GM12874 (cell line): Measurements from ENCODE around the gene ZNF248.

Experiments used
- TF ChIP-seq, protein P1 (sequence below): IDR thresholded peaks from 2 replicates; pipeline ENCODE4 v1.5.1; 2011; ENCODE audit warnings: low read depth, mild to moderate bottlenecking, control low read depth, low read length, moderate library complexity; ENCODE audit not compliant: insufficient read depth

Gene ZNF248

DNA sequence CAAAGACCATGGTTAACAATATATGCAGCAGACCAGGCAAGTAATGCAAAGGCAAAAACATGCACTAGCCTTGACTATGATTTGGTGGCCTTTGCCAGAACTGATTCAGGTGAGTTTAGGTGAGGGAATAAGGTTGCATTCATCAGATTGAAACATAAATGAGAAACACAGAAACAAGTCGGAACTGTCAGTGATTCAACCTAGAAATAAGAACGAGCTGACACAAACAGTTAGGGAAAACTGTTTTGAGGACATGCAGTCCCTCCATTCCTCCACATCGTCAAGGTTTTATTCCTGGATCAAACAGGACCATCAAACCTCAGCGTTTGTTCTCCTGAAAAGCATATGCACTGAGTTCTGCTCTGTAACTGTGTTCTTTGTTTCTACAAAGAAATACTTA lies 1.8 kb downstream of the ZNF248 start:
- TF ChIP-seq, protein P1, sequence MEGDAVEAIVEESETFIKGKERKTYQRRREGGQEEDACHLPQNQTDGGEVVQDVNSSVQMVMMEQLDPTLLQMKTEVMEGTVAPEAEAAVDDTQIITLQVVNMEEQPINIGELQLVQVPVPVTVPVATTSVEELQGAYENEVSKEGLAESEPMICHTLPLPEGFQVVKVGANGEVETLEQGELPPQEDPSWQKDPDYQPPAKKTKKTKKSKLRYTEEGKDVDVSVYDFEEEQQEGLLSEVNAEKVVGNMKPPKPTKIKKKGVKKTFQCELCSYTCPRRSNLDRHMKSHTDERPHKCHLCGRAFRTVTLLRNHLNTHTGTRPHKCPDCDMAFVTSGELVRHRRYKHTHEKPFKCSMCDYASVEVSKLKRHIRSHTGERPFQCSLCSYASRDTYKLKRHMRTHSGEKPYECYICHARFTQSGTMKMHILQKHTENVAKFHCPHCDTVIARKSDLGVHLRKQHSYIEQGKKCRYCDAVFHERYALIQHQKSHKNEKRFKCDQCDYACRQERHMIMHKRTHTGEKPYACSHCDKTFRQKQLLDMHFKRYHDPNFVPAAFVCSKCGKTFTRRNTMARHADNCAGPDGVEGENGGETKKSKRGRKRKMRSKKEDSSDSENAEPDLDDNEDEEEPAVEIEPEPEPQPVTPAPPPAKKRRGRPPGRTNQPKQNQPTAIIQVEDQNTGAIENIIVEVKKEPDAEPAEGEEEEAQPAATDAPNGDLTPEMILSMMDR = no peak

- TF ChIP-seq, protein P1 = no peak
Measured at GRCh38 chr10:37854626-37855025, 2.8 kb downstream of the ZNF248 start.

DNA sequence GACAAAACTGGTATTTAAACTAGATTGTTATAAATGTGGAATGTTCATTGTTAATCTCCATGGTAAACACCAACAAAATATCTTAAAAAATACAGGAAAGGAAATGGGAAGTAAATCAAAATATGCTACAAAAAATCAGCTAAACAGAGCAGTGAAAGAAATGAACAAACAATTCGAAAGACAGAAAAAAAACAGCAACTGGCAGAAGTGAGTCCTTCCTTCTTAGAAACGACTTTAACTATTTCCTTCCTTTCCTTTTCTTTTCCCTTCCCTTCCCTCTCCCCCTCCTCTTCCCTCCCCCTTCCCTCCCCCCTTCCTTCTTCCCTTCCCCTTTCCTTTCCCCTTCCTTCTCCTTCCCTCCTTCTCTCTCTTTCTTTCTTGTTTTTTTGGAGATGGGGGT lies 12.8 kb downstream of the ZNF248 start:
- TF ChIP-seq, protein P1 = no peak

GRCh38 chr10:37839243-37839642 lies 18.2 kb downstream of the ZNF248 start:
- TF ChIP-seq, protein P1 = no peak

GRCh38 chr10:37831495-37832333 lies 25.7 kb downstream of the ZNF248 start:
- TF ChIP-seq, protein P1 = no peak

DNA sequence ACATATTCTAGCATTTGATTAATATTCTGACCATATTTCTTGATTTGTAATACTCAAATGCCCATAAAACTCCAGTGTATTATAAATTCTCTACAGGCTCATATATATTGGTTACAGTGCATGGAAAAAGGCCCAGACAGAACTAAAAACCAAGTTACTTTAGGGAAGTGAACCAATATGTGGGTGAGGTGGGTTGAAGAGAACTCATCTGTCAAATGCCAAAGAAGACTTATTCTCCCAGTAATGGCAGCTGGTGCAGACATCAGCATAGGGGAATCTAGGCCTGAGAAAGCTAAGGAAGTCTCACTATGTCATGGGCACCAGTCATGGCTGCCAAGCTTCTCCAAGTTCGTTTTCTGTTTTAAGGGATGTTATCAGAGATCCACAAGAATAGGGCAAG lies 30.6 kb downstream of the ZNF248 start:
- TF ChIP-seq, protein P1 = no peak

GRCh38 chr10:37821237-37821636 lies 36.2 kb downstream of the ZNF248 start:
- TF ChIP-seq, protein P1 = no peak
